Measurements from ENCODE around the gene MYO5A.
"Not testable (repeated sequence)": the region's sequence is repeated elsewhere in the genome, so short reads cannot be mapped to it uniquely, and the experiment has no call there.

MYO5A gene

DNA sequence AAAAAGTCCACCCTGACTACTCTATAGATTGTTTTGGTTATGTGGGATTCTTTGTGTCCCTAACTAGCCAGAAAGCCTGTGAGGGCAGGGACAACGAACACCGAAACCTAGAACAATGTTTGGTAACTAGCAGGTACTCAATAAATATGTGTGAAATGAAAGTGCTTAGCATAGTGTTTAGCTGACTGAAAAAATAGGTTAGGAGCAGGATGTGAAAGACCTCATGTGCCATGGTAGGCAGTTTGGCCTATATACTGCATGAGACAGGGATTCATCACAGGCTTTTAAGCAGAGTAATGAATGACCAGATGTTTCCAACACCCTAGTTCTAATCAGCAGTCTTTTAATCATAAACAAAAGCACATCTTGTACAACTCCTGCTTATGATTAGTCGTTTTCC is 64.2 kb downstream of the MYO5A start:
- TF ChIP-seq, protein P1, sequence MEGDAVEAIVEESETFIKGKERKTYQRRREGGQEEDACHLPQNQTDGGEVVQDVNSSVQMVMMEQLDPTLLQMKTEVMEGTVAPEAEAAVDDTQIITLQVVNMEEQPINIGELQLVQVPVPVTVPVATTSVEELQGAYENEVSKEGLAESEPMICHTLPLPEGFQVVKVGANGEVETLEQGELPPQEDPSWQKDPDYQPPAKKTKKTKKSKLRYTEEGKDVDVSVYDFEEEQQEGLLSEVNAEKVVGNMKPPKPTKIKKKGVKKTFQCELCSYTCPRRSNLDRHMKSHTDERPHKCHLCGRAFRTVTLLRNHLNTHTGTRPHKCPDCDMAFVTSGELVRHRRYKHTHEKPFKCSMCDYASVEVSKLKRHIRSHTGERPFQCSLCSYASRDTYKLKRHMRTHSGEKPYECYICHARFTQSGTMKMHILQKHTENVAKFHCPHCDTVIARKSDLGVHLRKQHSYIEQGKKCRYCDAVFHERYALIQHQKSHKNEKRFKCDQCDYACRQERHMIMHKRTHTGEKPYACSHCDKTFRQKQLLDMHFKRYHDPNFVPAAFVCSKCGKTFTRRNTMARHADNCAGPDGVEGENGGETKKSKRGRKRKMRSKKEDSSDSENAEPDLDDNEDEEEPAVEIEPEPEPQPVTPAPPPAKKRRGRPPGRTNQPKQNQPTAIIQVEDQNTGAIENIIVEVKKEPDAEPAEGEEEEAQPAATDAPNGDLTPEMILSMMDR (IDR thresholded peaks at IDR 0.05), result no peak
- no peak overlapping the region for H3K27ac ChIP-seq

DNA sequence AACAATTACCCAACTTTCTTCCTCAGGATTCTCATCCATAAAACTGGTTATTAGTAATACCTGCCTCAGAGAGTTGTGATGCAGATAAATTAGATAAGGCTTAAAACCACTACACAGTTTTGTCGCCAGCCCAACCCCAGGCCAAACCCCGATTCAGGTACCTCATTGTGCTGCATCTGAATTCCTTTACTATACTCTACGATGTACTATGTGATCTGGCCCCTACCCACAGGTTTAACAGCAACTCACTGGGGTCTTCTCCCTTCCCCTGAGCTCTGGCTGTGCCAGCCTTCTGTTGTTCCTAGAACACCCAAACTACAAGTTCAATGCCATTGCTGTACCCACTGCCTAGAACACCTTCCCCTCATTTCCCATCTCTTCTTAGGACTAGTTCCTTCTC is 64.6 kb downstream of the MYO5A start:
- H3K27ac ChIP-seq, result no peak overlapping the region
- TF ChIP-seq, protein P1 (IDR thresholded peaks at IDR 0.05), result no peak
- no peak for TF ChIP-seq ZFX (IDR thresholded peaks at IDR 0.05; ENCODE audit: borderline replicate concordance)

GRCh38 chr15:52463638-52464037 is 65.0 kb downstream of the MYO5A start:
- H3K27ac ChIP-seq, result no peak overlapping the region
- TF ChIP-seq ZFX (IDR thresholded peaks at IDR 0.05; ENCODE audit: borderline replicate concordance), result no peak
- TF ChIP-seq, protein P1 (IDR thresholded peaks at IDR 0.05), result no peak

- no peak overlapping the region for H3K27ac ChIP-seq
- TF ChIP-seq, protein P1 (IDR thresholded peaks at IDR 0.05), result no peak
- no peak for TF ChIP-seq ZFX (IDR thresholded peaks at IDR 0.05; ENCODE audit: borderline replicate concordance)
These were observed 65.8 kb downstream of the MYO5A start for GRCh38 chr15:52462806-52463360.

GRCh38 chr15:52459701-52460100 is 69.0 kb downstream of the MYO5A start:
- not testable (repeated sequence) for H3K27ac ChIP-seq

GRCh38 chr15:52459265-52459664 is 69.4 kb downstream of the MYO5A start:
- H3K27ac ChIP-seq, result not testable (repeated sequence)

DNA sequence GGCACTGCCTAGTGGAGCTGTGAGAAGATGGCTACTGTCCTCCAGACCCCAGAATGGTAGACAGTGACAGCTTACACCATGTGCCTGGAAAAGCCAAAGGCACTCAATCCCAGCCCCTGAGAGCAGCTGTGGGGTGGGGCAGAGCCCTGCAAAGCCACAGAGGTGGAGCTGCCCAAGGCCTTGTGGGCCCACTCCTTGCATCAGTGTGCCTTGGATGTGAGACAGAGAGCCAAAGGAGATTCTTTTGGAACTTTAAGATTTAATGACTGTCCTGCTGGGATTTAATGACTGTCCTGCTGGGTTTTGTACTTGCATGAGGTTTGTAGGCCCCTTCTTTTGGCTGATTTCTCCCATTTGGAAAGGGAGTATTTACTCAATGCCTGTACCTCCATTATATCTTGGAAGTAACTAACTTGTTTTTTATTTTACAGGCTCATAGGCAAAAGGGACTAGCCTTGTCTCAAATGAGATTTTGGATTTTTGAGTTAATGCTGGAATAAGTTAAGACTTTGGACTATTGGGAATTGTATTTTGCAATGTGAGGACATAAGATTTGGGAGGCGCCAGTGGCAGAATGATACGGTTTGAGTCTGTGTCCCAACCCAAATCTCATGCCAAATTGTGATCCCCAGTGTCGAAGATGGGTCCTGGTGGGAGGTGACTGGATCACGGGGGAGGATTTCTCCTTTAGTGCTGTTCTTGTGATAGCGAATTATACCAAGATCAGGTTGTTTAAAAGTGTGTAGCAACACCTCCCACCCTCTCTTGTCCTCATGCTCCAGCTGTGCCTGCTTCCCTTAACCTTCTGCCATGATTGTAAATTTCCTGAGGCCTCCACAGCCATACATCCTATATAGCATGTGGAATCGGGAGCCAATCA is 80.4 kb downstream of the MYO5A start:
- no peak for TF ChIP-seq ZFX (IDR thresholded peaks at IDR 0.05; ENCODE audit: borderline replicate concordance)
- TF ChIP-seq, protein P1 (IDR thresholded peaks at IDR 0.05), result no peak
- H3K27ac ChIP-seq, result no peak overlapping the region

DNA sequence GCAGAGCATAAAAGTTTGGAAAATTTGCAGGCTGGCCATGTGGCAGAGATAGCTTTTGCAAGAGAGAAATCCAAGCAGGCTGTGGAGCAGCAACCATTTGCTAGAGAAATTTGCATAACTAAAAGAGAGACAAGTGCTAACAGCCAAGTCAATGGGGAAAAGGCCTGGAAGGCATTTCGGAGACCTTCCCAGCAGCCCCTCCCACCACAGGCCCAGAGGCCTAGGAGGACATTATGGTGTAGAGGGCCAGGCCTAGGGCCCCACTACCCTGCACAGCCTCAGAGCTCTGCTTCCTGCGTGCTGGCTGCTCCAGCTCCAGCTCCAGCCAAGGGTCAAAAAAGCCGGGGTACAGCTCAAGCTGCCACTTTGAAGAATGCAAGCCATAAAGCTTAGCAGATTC is 82.7 kb downstream of the MYO5A start:
- TF ChIP-seq ZFX (IDR thresholded peaks at IDR 0.05; ENCODE audit: borderline replicate concordance), result no peak
- TF ChIP-seq, protein P1 (IDR thresholded peaks at IDR 0.05), result no peak

More for the DNA sequence above, 82.7 kb downstream of the MYO5A start:
- no peak overlapping the region for H3K27ac ChIP-seq
